SK-N-SH treated with all-trans-retinoic acid at 6 μM for 48 hours (cell line): ENCODE data around the gene EBLN2.

Experiments used
- ATAC-seq: fragments of 200-7000 bp; cut with Tn5 transposase; 3 replicates; pipeline ENCODE4 v1.9.1; 2020; ENCODE audit warnings: mild to moderate bottlenecking, moderate library complexity
- ARNTL ChIP-seq: fragments of 450-650 bp; formaldehyde crosslinking; IDR thresholded peaks from 2 replicates; pipeline ENCODE4 v1.5.0; 2020; ENCODE audit warnings: low read depth, mild to moderate bottlenecking, moderate library complexity, borderline replicate concordance
- BACH2 ChIP-seq: fragments of 250-450 bp; sonication (Bioruptor Pico); IDR thresholded peaks from 2 replicates; pipeline ENCODE4 v1.9.0; 2021; ENCODE audit warnings: mild to moderate bottlenecking, borderline replicate concordance
- CREB5 ChIP-seq: fragments of 250-450 bp; sonication (Bioruptor Pico); IDR thresholded peaks from 2 replicates; pipeline ENCODE4 v1.5.1; 2020; ENCODE audit warnings: low read depth, mild to moderate bottlenecking, moderate library complexity
- CSDC2 ChIP-seq: fragments of 250-450 bp; sonication (Bioruptor Pico); IDR thresholded peaks from 2 replicates; pipeline ENCODE4 v1.5.0; 2020; ENCODE audit warnings: mild to moderate bottlenecking, moderate library complexity
- ESRRG ChIP-seq: fragments of 250-450 bp; sonication (Bioruptor Pico); IDR thresholded peaks from 2 replicates; pipeline ENCODE4 v1.6.1; 2021; ENCODE audit warnings: mild to moderate bottlenecking
- GLIS3 ChIP-seq: fragments of 250-450 bp; sonication (Bioruptor Pico); IDR thresholded peaks from 2 replicates; pipeline ENCODE4 v1.5.0; 2020; ENCODE audit warnings: mild to moderate bottlenecking, moderate library complexity
- ISL1 ChIP-seq: fragments of 250-450 bp; sonication (Bioruptor Pico); IDR thresholded peaks from 2 replicates; pipeline ENCODE4 v2.1.2; 2022; ENCODE audit warnings: mild to moderate bottlenecking, moderate library complexity
- OSR1 ChIP-seq: fragments of 250-450 bp; sonication (Bioruptor Pico); IDR thresholded peaks from 2 replicates; pipeline ENCODE4 v1.8.0; 2022; ENCODE audit warnings: moderate library complexity, mild to moderate bottlenecking, inconsistent platforms
- RARB ChIP-seq: fragments of 250-450 bp; sonication (Bioruptor Pico); IDR thresholded peaks from 2 replicates; pipeline ENCODE4 v1.8.0; 2021; ENCODE audit warnings: mild to moderate bottlenecking, moderate library complexity
- SNAI2 ChIP-seq: fragments of 250-450 bp; sonication (Bioruptor Pico); IDR thresholded peaks from 2 replicates; pipeline ENCODE4 v1.5.0; 2020; ENCODE audit warnings: mild to moderate bottlenecking, moderate library complexity
- TCF4 ChIP-seq: fragments of 250-450 bp; sonication (Bioruptor Pico); IDR thresholded peaks from 2 replicates; pipeline ENCODE4 v1.8.0; 2021; ENCODE audit warnings: mild to moderate bottlenecking, moderate library complexity, borderline replicate concordance
- TOX ChIP-seq: fragments of 250-450 bp; sonication (Bioruptor Pico); IDR thresholded peaks from 2 replicates; pipeline ENCODE4 v1.8.0; 2021; ENCODE audit warnings: mild to moderate bottlenecking, moderate library complexity, borderline replicate concordance
- ZC3H10 ChIP-seq: fragments of 250-450 bp; sonication (Bioruptor Pico); IDR thresholded peaks from 2 replicates; pipeline ENCODE4 v1.5.1; 2021; ENCODE audit warnings: mild to moderate bottlenecking, moderate library complexity
- ZFP3 ChIP-seq: fragments of 250-450 bp; sonication (Bioruptor Pico); IDR thresholded peaks from 2 replicates; pipeline ENCODE4 v1.5.0; 2020; ENCODE audit warnings: mild to moderate bottlenecking, moderate library complexity
- ZFP30 ChIP-seq: fragments of 450-650 bp; formaldehyde crosslinking; IDR thresholded peaks from 2 replicates; pipeline ENCODE4 v1.5.0; 2022; ENCODE audit warnings: mild to moderate bottlenecking, moderate library complexity
- ZNF565 ChIP-seq: fragments of 450-650 bp; formaldehyde crosslinking; conservative IDR thresholded peaks from 2 replicates; pipeline ENCODE4 v1.5.0; 2020; ENCODE audit warnings: low read depth, mild to moderate bottlenecking, moderate library complexity
- ZNF70 ChIP-seq: fragments of 450-650 bp; formaldehyde crosslinking; IDR thresholded peaks from 2 replicates; pipeline ENCODE4 v1.5.0; 2020; ENCODE audit warnings: mild to moderate bottlenecking, moderate library complexity
- ZNF8 ChIP-seq: fragments of 450-650 bp; formaldehyde crosslinking; IDR thresholded peaks from 2 replicates; pipeline ENCODE4 v1.5.0; 2020; ENCODE audit warnings: mild to moderate bottlenecking, moderate library complexity
- TF ChIP-seq, protein P1 (sequence below): fragments of 250-450 bp; sonication (Bioruptor Pico); IDR thresholded peaks from 2 replicates; pipeline ENCODE4 v1.5.1; 2021; ENCODE audit warnings: mild to moderate bottlenecking, moderate library complexity
- TF ChIP-seq, protein P2 (sequence below): fragments of 250-450 bp; sonication (Bioruptor Pico); IDR thresholded peaks from 2 replicates; pipeline ENCODE4 v1.8.0; 2020; ENCODE audit warnings: mild to moderate bottlenecking, moderate library complexity, borderline replicate concordance
- TF ChIP-seq, protein P3 (sequence below): fragments of 250-450 bp; sonication (Bioruptor Pico); IDR thresholded peaks from 2 replicates; pipeline ENCODE4 v1.5.0; 2020; ENCODE audit warnings: mild to moderate bottlenecking, moderate library complexity

Gene EBLN2

GRCh38 chr3:73071952-73072351, 10.5 kb downstream of the EBLN2 start (continued):
- TF ChIP-seq TCF4 (CRISPR knock-in tag) (no peak), RARB (CRISPR knock-in tag) (no peak), ZFP30 (CRISPR knock-in tag) (no peak), GLIS3 (no peak), ZNF8 (CRISPR knock-in tag) (no peak), BACH2 (CRISPR knock-in tag) (no peak)
- TF ChIP-seq, protein P1, sequence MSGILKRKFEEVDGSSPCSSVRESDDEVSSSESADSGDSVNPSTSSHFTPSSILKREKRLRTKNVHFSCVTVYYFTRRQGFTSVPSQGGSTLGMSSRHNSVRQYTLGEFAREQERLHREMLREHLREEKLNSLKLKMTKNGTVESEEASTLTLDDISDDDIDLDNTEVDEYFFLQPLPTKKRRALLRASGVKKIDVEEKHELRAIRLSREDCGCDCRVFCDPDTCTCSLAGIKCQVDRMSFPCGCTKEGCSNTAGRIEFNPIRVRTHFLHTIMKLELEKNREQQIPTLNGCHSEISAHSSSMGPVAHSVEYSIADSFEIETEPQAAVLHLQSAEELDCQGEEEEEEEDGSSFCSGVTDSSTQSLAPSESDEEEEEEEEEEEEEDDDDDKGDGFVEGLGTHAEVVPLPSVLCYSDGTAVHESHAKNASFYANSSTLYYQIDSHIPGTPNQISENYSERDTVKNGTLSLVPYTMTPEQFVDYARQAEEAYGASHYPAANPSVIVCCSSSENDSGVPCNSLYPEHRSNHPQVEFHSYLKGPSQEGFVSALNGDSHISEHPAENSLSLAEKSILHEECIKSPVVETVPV, result no peak

GRCh38 chr3:73072634-73073033, 11.2 kb downstream of the EBLN2 start:
- TF ChIP-seq ESRRG (CRISPR knock-in tag) (no peak), ZNF565 (CRISPR knock-in tag) (no peak), TOX (CRISPR knock-in tag) (no peak), SNAI2 (CRISPR knock-in tag) (no peak), ZFP3 (no peak), CSDC2 (no peak), ZNF70 (CRISPR knock-in tag) (no peak), CREB5 (CRISPR knock-in tag) (no peak), ZNF8 (CRISPR knock-in tag) (no peak), ISL1 (CRISPR knock-in tag) (no peak), ZC3H10 (CRISPR knock-in tag) (no peak)
- TF ChIP-seq, protein P2, sequence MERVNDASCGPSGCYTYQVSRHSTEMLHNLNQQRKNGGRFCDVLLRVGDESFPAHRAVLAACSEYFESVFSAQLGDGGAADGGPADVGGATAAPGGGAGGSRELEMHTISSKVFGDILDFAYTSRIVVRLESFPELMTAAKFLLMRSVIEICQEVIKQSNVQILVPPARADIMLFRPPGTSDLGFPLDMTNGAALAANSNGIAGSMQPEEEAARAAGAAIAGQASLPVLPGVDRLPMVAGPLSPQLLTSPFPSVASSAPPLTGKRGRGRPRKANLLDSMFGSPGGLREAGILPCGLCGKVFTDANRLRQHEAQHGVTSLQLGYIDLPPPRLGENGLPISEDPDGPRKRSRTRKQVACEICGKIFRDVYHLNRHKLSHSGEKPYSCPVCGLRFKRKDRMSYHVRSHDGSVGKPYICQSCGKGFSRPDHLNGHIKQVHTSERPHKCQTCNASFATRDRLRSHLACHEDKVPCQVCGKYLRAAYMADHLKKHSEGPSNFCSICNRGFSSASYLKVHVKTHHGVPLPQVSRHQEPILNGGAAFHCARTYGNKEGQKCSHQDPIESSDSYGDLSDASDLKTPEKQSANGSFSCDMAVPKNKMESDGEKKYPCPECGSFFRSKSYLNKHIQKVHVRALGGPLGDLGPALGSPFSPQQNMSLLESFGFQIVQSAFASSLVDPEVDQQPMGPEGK (CRISPR knock-in tag), result no peak
- TF ChIP-seq, protein P1, result no peak
- TF ChIP-seq, protein P3, sequence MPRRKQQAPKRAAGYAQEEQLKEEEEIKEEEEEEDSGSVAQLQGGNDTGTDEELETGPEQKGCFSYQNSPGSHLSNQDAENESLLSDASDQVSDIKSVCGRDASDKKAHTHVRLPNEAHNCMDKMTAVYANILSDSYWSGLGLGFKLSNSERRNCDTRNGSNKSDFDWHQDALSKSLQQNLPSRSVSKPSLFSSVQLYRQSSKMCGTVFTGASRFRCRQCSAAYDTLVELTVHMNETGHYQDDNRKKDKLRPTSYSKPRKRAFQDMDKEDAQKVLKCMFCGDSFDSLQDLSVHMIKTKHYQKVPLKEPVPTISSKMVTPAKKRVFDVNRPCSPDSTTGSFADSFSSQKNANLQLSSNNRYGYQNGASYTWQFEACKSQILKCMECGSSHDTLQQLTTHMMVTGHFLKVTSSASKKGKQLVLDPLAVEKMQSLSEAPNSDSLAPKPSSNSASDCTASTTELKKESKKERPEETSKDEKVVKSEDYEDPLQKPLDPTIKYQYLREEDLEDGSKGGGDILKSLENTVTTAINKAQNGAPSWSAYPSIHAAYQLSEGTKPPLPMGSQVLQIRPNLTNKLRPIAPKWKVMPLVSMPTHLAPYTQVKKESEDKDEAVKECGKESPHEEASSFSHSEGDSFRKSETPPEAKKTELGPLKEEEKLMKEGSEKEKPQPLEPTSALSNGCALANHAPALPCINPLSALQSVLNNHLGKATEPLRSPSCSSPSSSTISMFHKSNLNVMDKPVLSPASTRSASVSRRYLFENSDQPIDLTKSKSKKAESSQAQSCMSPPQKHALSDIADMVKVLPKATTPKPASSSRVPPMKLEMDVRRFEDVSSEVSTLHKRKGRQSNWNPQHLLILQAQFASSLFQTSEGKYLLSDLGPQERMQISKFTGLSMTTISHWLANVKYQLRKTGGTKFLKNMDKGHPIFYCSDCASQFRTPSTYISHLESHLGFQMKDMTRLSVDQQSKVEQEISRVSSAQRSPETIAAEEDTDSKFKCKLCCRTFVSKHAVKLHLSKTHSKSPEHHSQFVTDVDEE (CRISPR knock-in tag), result no peak
- ATAC-seq, result no peak

GRCh38 chr3:73073091-73073707, 11.7 kb downstream of the EBLN2 start:
- no peak; the same call in 2 of the 3 replicates for ATAC-seq
- TF ChIP-seq RARB (CRISPR knock-in tag) (no peak), ARNTL (CRISPR knock-in tag) (no peak), TCF4 (CRISPR knock-in tag) (no peak), SNAI2 (CRISPR knock-in tag) (no peak), ZC3H10 (CRISPR knock-in tag) (no peak), BACH2 (CRISPR knock-in tag) (no peak), CREB5 (CRISPR knock-in tag) (no peak), ZNF8 (CRISPR knock-in tag) (no peak), ZNF70 (CRISPR knock-in tag) (no peak), TOX (CRISPR knock-in tag) (no peak), ZFP3 (no peak), ZNF565 (CRISPR knock-in tag) (no peak), OSR1 (no peak)
- TF ChIP-seq, protein P1, result no peak
- TF ChIP-seq, protein P2 (CRISPR knock-in tag), result no peak
